Parietal lobe (tissue), 2 donors: ENCODE data around the gene TREML4. TPM values are rescaled to one million over a fixed set of nuclear protein-coding genes. Genes with fewer than 3 reads are reported as not detected.

Experiments used
- small RNA-seq: library from RNA; depleted of rRNA; stranded (forward); fragments of <200 nt; gene quantifications from one replicate; pipeline ENCODE3, GENCODE V24; 2014; ENCODE audit warnings: low replicate concordance
- total RNA-seq: library from RNA; depleted of rRNA; stranded (reverse); fragments of >200 nt; gene quantifications from one replicate; pipeline ENCODE4 v1.2.3, GENCODE V29; 2014

TREML4 gene
- total RNA-seq: not detected

GRCh38 chr6:41228096-41228495, at the start of gene TREML4:
Gene TREML4 (plus strand): TSS chr6:41228349. CDS start chr6:41228428, 79 bp downstream.

DNA sequence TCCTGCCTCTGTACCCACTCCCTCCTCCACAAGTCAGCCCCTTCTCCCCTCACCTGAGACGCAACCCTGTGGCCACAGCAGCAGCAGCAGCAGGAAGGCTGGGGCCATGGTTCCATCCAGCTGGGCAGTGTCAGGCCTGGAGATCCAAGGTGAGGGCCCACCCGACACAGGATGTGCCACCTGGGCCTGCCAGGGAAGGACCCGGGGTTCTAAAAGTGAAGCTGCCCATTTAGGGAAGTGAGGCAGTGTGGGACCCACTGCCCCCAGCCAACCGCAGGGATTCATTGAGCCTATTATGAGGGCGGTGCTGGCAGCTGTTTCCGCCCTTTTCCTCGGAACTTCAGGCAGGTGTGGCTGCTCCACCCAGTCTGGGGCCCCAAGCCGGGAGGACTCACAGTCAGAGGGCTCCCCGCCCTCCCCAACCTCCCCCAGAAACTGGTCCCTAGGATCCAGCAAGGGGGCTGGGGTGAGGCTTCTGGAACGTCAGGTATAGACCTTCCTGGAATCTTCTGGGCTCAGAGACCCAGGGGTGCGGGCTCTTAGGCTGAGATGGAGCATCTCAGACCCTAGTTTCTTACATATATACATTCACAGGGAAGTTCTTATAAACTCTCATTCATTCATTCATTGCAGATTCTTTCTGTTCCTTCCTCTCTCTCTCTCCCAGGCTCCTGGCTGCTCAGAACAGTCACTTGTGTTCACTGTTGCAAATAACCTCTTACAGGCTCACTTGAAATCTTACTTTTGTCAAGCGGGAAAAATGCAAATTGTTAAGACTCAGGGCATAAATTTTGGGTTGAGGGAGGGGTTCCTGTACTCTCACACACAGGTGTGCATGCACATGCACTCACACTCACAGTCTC, 27.0 kb upstream of the TREML4 start, which contains the start of gene TREML2:
Gene TREML2 (minus strand): TSS at position 249 of the 863 bp plus-strand sequence. CDS start 141 bp downstream, at position 108.

DNA sequence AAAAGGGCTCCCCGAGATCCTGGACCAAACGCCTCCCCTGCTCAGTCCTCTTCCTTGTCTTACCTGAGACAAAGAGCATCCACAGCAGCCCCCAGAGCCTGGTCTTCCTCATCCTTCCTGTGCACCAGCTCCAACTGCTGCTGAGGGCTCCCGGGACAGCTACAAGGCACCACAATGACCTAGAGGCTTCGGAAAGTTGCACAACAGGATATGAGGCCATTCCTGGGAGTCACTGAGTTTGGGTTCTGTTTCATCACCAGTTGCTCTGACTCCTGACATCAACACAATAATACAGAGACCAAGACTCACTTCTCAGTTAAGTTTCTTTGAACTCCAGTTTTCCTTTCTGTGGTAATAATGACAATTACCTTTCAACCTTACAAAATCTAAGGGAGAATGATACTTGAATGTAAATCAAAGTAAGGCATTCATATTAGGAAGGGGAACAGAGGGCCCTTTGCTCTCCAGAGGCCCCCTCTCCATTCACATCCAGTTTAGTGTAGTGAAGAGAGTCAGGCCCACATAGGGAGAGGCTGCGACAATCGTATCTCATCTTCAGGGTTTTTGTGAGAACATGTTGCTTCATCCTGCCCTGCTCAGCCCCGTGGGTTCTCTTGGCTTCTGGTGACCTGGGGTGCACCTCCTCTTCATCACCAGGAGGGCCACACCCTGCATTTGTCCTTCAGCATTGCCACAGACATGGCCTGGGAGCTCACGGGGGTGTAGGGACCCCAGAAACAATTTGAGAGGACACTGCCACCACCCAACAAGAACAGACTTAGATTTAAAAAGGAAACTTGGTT, 58.6 kb downstream of the TREML4 start, which contains the start of gene TREM1:
Gene TREM1 (minus strand): TSS at position 139 of the 803 bp plus-strand sequence. CDS start 27 bp downstream, at position 112.

Small RNA genes within 50 kb of the gene (small RNA-seq; reads per million reads assigned to genes)
- not detected for gene AL391903.2
- not detected for gene AL391903.3
- gene RNA5SP207: 0.80 reads per million, percentile 63 among the genes with 10 or more reads in this experiment

Other genes with a start within 250 kb of the TREML4 start
- gene UNC5CL, start 189.1 kb upstream of the TREML4 start, total RNA-seq: 0.63 TPM
- not detected for gene TSPO2, start 185.9 kb upstream of the TREML4 start, total RNA-seq
- gene APOBEC2, start 175.1 kb upstream of the TREML4 start, total RNA-seq: not detected
- 18.2 TPM for gene OARD1, start 156.0 kb upstream of the TREML4 start, total RNA-seq
- 57.6 TPM for gene NFYA, start 155.4 kb upstream of the TREML4 start, total RNA-seq
- gene TREML1, start 74.0 kb upstream of the TREML4 start, total RNA-seq: not detected
- 6.6 TPM for gene TREM2, start 65.2 kb upstream of the TREML4 start, total RNA-seq
- not detected for gene TREML2, start 27.2 kb upstream of the TREML4 start, total RNA-seq
- gene TREM1, start 58.3 kb downstream of the TREML4 start, total RNA-seq: not detected
- gene NCR2, start 107.3 kb downstream of the TREML4 start, total RNA-seq: not detected